Caco-2 (cell line): ENCODE measurements around the gene PIGO. TPM values are rescaled to one million over a fixed set of nuclear protein-coding genes. Genes with fewer than 3 reads are reported as not detected.

Experiments
- BruUV-seq: library from RNA; stranded (reverse); fragments of 400-500 nt; replicated peaks from 2 replicates; lab custom pipeline; 2021; lab: Mats Ljungman, UMichigan
- CTCF ChIA-PET: fragments of 300-600 bp; sonication (Branson Sonifier 250); formaldehyde crosslinking; loops from one replicate; lab custom pipeline; 2022; ENCODE audit warnings: antibody characterized with exemption; lab: Charles Lee
- POLR2A ChIA-PET: fragments of 300-600 bp; sonication (Branson Sonifier 250); formaldehyde crosslinking; loops from one replicate; lab custom pipeline; 2022; ENCODE audit warnings: antibody characterized with exemption; lab: Charles Lee
- DNase-seq, 2 experiments: peaks; one replicate each; pipeline versions ENCODE4 v3.0.0 to v3.0.0-alpha.2; 2020 to 2022
- H3K27me3 ChIP-seq: replicated peaks from 2 replicates; pipeline ENCODE4 v1.6.0; 2011; ENCODE audit warnings: low read length; ENCODE audit not compliant: control insufficient read depth, insufficient read depth
- H3K36me3 ChIP-seq: 2 replicates; pipeline ENCODE4 v1.5.1; 2011; ENCODE audit warnings: low read length; ENCODE audit not compliant: control insufficient read depth, insufficient read depth
- H3K4me1 ChIP-seq: fragments of 250-450 bp; sonication (Bioruptor Pico); 2 replicates; pipeline ENCODE4 v1.5.1; 2020; ENCODE audit warnings: mild to moderate bottlenecking
- H3K4me3 ChIP-seq: 2 replicates; pipeline ENCODE4 v1.5.1; 2011; ENCODE audit warnings: low read depth, mild to moderate bottlenecking, control low read depth, low read length
- H3K9me3 ChIP-seq: fragments of 250-450 bp; sonication (Bioruptor Pico); 2 replicates; pipeline ENCODE4 v1.5.1; 2020; ENCODE audit warnings: mild to moderate bottlenecking, moderate library complexity
- H3K27ac Mint-ChIP-seq: one replicate; pipeline ENCODE4 v1.8.0; 2022; ENCODE audit warnings: mixed read lengths; ENCODE audit not compliant: unreplicated experiment
- H3K27me3 Mint-ChIP-seq: one replicate; pipeline ENCODE4 v1.8.0; 2022; ENCODE audit warnings: mixed read lengths; ENCODE audit not compliant: insufficient read depth, unreplicated experiment
- H3K36me3 Mint-ChIP-seq: one replicate; pipeline ENCODE4 v1.8.0; 2022; ENCODE audit warnings: mild to moderate bottlenecking, mixed read lengths; ENCODE audit not compliant: insufficient read depth, unreplicated experiment
- H3K4me1 Mint-ChIP-seq: one replicate; pipeline ENCODE4 v1.8.0; 2022; ENCODE audit warnings: low read depth, mixed read lengths; ENCODE audit not compliant: unreplicated experiment
- H3K4me3 Mint-ChIP-seq: one replicate; pipeline ENCODE4 v1.8.0; 2022; ENCODE audit warnings: mild to moderate bottlenecking, moderate library complexity, mixed read lengths; ENCODE audit not compliant: unreplicated experiment
- H3K9me3 Mint-ChIP-seq: one replicate; pipeline ENCODE4 v1.8.0; 2022; ENCODE audit warnings: mixed read lengths; ENCODE audit not compliant: unreplicated experiment
- intact Hi-C: fragments of 100-400 bp; cut with micrococcal nuclease; formaldehyde crosslinking; loops from one replicate; pipeline ENCODE4 v1.10.0; 2022; ENCODE audit not compliant: unreplicated experiment
- total RNA-seq: library from RNA; stranded (reverse); gene quantifications from 2 replicates; pipeline ENCODE4 v1.2.3, GENCODE V29; 2022
- TF ChIP-seq, protein P1 (sequence below), 2 experiments: fragments of 200-600 bp in 1 of 2; IDR thresholded peaks; 1 replicate in 1 of 2; 2 replicates in 1 of 2; pipeline versions ENCODE4 v1.5.1 to v1.8.0; 2011 to 2022; ENCODE audit warnings: antibody characterized with exemption in 1 of 2, control low read depth in 1 of 2, inconsistent platforms in 1 of 2, low read depth in 1 of 2, low read length in 1 of 2, mild to moderate bottlenecking in 1 of 2, moderate library complexity in 1 of 2; ENCODE audit not compliant: insufficient read depth in 1 of 2, severe bottlenecking in 1 of 2, unreplicated experiment in 1 of 2

The PIGO gene
- total RNA-seq, 1 experiment from 2014 or later = 38.7 TPM

GRCh38 chr9:35111001-35111933 is 14.9 kb upstream of the PIGO start:
- peaks cover 23% of the 10 kb centered on the region for H3K36me3 Mint-ChIP-seq
- peak; percentile 98 to 99 for DNase-seq
- Histone ChIP-seq H3K36me3 (no peaks in the 10 kb centered on the region), H3K4me3 (peak overlapping the region; percentile 58), H3K4me1 (peaks cover 26% of the 10 kb centered on the region), H3K9me3 (no peaks in the 10 kb centered on the region), H3K27me3 (no peaks in the 10 kb centered on the region)
- H3K4me3 Mint-ChIP-seq = peak overlapping the region; percentile 77
- ChIA-PET POLR2A (interaction anchor here (0.5 to 1.2 kb wide), 7 partner anchors 8 to 407 kb away, joined by 3 to 8 read pairs (median 5); partner anchors contain the start of genes PIGO, STOML2 and VCP), CTCF (interaction anchor here (0.5 to 1.9 kb wide), 3 partner anchors 8 to 148 kb away, joined by 4 to 7 read pairs (median 5); partner anchors contain the start of gene STOML2)
- intact Hi-C loops = loop anchor here (1.0 to 10.0 kb wide), 4 partner anchors 8 to 624 kb away; partner anchors contain the start of genes CREB3, STOML2 and TLN1
- no peaks in the 10 kb centered on the region for H3K27me3 Mint-ChIP-seq
- TF ChIP-seq, protein P1, sequence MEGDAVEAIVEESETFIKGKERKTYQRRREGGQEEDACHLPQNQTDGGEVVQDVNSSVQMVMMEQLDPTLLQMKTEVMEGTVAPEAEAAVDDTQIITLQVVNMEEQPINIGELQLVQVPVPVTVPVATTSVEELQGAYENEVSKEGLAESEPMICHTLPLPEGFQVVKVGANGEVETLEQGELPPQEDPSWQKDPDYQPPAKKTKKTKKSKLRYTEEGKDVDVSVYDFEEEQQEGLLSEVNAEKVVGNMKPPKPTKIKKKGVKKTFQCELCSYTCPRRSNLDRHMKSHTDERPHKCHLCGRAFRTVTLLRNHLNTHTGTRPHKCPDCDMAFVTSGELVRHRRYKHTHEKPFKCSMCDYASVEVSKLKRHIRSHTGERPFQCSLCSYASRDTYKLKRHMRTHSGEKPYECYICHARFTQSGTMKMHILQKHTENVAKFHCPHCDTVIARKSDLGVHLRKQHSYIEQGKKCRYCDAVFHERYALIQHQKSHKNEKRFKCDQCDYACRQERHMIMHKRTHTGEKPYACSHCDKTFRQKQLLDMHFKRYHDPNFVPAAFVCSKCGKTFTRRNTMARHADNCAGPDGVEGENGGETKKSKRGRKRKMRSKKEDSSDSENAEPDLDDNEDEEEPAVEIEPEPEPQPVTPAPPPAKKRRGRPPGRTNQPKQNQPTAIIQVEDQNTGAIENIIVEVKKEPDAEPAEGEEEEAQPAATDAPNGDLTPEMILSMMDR (IDR thresholded peaks at IDR 0.05; ENCODE audit: insufficient read depth in 1 of 2, low read depth in 1 of 2, low read length in 1 of 2, severe bottlenecking in 1 of 2, unreplicated experiment in 1 of 2) = no peak
- peak overlapping the region; percentile 59 for H3K27ac Mint-ChIP-seq
- H3K4me1 Mint-ChIP-seq = peaks cover 27% of the 10 kb centered on the region
- no TSS peak for BruUV-seq
- no peaks in the 10 kb centered on the region for H3K9me3 Mint-ChIP-seq

DNA sequence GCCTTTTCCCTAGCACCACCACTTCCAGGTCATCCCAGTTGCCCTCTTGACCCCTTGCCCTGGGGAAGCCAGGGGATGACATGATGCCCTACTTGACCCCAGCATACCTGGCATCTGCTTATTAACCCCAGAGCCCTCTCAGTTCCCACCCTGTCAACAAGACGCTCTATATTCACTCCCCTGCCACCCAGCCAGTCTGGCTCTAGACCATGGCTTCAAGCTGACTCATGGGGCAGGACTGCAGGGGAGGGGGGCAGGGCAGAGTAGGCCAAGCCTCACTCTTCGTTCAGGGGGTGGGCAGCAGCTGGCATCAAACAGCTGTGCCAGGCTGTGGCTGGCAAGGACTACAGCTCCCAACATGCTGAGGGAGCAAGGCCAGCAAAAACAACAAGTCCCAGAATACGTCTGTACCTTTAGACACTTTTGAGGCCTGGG is 14.0 kb upstream of the PIGO start:
- Mint-ChIP-seq H3K9me3 (no peaks in the 10 kb centered on the region), H3K4me1 (peaks cover 27% of the 10 kb centered on the region), H3K27ac (no peak overlapping the region), H3K36me3 (peaks cover 14% of the 10 kb centered on the region), H3K4me3 (peak overlapping the region; percentile 77), H3K27me3 (no peaks in the 10 kb centered on the region)
- ChIA-PET POLR2A (interaction anchor here (0.8 to 1.0 kb wide), 2 partner anchors 9 to 14 kb away, joined by 3 read pairs; partner anchors contain the start of gene PIGO), CTCF (interaction anchor here (0.6 to 1.9 kb wide), 2 partner anchors 27 to 149 kb away, joined by 3 to 7 read pairs; no protein-coding TSS in a partner anchor)
- Histone ChIP-seq H3K4me3 (no peak overlapping the region; the same call in 1 of the 2 replicates), H3K4me1 (peaks cover 26% of the 10 kb centered on the region), H3K36me3 (peaks cover 2% of the 10 kb centered on the region), H3K27me3 (no peaks in the 10 kb centered on the region), H3K9me3 (no peaks in the 10 kb centered on the region)
- intact Hi-C loops = loop anchor here (5.0 to 10.0 kb wide), 2 partner anchors 492 to 624 kb away; partner anchors contain the start of genes CREB3 and TLN1
- TF ChIP-seq, protein P1 (IDR thresholded peaks at IDR 0.05; ENCODE audit: insufficient read depth in 1 of 2, low read depth in 1 of 2, low read length in 1 of 2, severe bottlenecking in 1 of 2, unreplicated experiment in 1 of 2) = no peak
- no TSS peak for BruUV-seq
- DNase-seq = peak in 1 of 2 experiments; percentile 19

DNA sequence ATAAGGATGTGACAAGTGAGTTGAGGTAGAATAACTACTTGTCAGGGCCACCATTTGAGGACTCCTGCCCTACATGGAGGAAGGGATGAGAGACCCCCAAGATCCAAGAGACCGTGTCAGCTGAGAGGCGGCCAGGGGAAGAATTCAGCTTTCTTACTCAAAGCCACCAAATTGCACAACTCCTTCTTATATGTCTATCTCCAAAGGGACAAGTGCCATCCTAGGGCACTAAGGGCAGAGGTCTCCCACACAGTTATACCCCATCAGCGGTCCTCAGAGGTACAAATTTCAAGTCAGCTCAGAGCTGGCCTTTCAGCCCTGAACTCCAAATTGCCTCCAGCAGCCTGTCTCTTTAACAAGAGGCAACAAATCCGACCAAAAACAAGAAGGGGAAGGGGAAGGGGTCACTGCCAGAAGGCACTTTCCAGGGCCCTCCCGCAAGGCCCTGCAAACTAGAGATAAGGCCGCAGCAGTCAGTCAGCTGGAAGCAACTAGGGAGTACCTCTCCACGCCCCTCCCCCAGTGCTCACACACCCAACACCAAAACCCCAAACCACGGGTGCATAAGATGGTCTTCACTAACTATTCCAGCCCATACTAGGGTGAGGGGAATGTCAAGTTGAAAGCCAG is 12.7 kb upstream of the PIGO start:
- peaks cover 14% of the 10 kb centered on the region for H3K36me3 Mint-ChIP-seq
- H3K27ac Mint-ChIP-seq = no peak overlapping the region
- no peak overlapping the region for H3K4me3 Mint-ChIP-seq
- H3K9me3 Mint-ChIP-seq = no peaks in the 10 kb centered on the region
- H3K4me1 Mint-ChIP-seq = peaks cover 20% of the 10 kb centered on the region
- ChIA-PET POLR2A (no interaction called here), CTCF (interaction anchor here (0.9 kb wide), 1 partner anchor 37 kb away, joined by 3 read pairs; no protein-coding TSS in a partner anchor)
- Histone ChIP-seq H3K36me3 (peaks cover 2% of the 10 kb centered on the region), H3K27me3 (no peaks in the 10 kb centered on the region), H3K9me3 (no peaks in the 10 kb centered on the region), H3K4me3 (no peak overlapping the region), H3K4me1 (peaks cover 15% of the 10 kb centered on the region)
- intact Hi-C loops = no loop called here
- TF ChIP-seq, protein P1 (IDR thresholded peaks at IDR 0.05; ENCODE audit: insufficient read depth in 1 of 2, low read depth in 1 of 2, low read length in 1 of 2, severe bottlenecking in 1 of 2, unreplicated experiment in 1 of 2) = no peak
- BruUV-seq = no TSS peak
- H3K27me3 Mint-ChIP-seq = no peaks in the 10 kb centered on the region
- peak in 1 of 2 experiments; percentile 6 for DNase-seq
